ENCODE results near the gene ANKIB1. TPM values are rescaled to one million over a fixed set of nuclear protein-coding genes. Genes with fewer than 3 reads are reported as not detected.

ANKIB1 gene
- total RNA-seq, 4 donors from 2014 or later = 34.1 to 66.1 (median 58.2) TPM

- no peak for TF ChIP-seq POLR2A (IDR thresholded peaks at IDR 0.05)
- Histone ChIP-seq H3K27ac (no peak overlapping the region), H3K4me3 (no peak overlapping the region), H3K36me3 (peaks cover 3% of the 10 kb centered on the region), H3K4me1 (no peaks in the 10 kb centered on the region), H3K27me3 (no peaks in the 10 kb centered on the region), H3K9me3 (peaks cover 5% of the 10 kb centered on the region)
- no peak for DNase-seq (ENCODE audit: low spot score in 2 of 2)
Observed at GRCh38 chr7:92335574-92335973, 89.8 kb downstream of the ANKIB1 start.

- Histone ChIP-seq H3K36me3 (no peaks in the 10 kb centered on the region), H3K4me3 (no peak overlapping the region), H3K27me3 (no peaks in the 10 kb centered on the region), H3K9me3 (peaks cover 5% of the 10 kb centered on the region), H3K27ac (no peak overlapping the region), H3K4me1 (no peaks in the 10 kb centered on the region)
- WGBS = 94% methylated on average over 2 of the region's 2 CpGs
- no peak for TF ChIP-seq POLR2A (IDR thresholded peaks at IDR 0.05)
- no peak for TF ChIP-seq EP300 (IDR thresholded peaks at IDR 0.05)
- no peak for TF ChIP-seq CTCF (IDR thresholded peaks at IDR 0.05)
- no peak for TF ChIP-seq POLR2AphosphoS5 (IDR thresholded peaks at IDR 0.05)
- DNase-seq (ENCODE audit: low spot score in 2 of 2) = no peak
Observed at GRCh38 chr7:92336662-92337340, 91.0 kb downstream of the ANKIB1 start.

- Histone ChIP-seq H3K4me3 (no peak overlapping the region), H3K27ac (no peak overlapping the region), H3K36me3 (peaks cover 9% of the 10 kb centered on the region), H3K4me1 (no peaks in the 10 kb centered on the region), H3K9me3 (peaks cover 5% of the 10 kb centered on the region), H3K27me3 (no peaks in the 10 kb centered on the region)
- WGBS = 96% methylated on average over 1 of the region's 1 CpG
- TF ChIP-seq EP300 (IDR thresholded peaks at IDR 0.05) (no peak), POLR2A (IDR thresholded peaks at IDR 0.05) (no peak), CTCF (IDR thresholded peaks at IDR 0.05) (no peak), POLR2AphosphoS5 (IDR thresholded peaks at IDR 0.05) (no peak)
- DNase-seq (ENCODE audit: low spot score in 2 of 2) = no peak
Observed at GRCh38 chr7:92340016-92340415, 94.2 kb downstream of the ANKIB1 start.

DNA sequence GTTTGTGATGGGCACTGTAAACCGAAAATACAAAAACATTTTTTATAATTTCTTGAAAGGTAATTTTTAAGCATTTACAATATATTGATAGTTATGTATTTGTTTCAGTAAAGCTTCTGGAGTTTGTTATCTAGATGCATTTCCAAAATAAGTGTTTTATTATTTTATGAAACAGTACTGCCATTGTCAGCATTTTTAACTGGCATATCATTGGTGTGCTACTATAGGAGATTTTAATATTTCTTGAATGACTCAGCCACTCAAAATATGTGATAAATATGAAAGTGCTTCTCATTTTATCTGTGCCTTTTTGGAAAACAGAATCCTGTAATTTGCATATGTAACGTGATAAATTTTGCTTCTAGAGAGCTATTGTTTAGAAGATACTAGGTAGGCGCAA lies 97.9 kb downstream of the ANKIB1 start:
- no peak for TF ChIP-seq CTCF (IDR thresholded peaks at IDR 0.05)
- TF ChIP-seq POLR2AphosphoS5 (IDR thresholded peaks at IDR 0.05) = no peak
- TF ChIP-seq EP300 (IDR thresholded peaks at IDR 0.05) = no peak
- no peak for TF ChIP-seq POLR2A (IDR thresholded peaks at IDR 0.05)
- Histone ChIP-seq H3K4me3 (no peak overlapping the region), H3K27ac (no peak overlapping the region), H3K27me3 (no peaks in the 10 kb centered on the region), H3K9me3 (no peaks in the 10 kb centered on the region), H3K4me1 (no peaks in the 10 kb centered on the region), H3K36me3 (peaks cover 32% of the 10 kb centered on the region)
- 98% methylated on average over 3 of the region's 3 CpGs for WGBS
- no peak for DNase-seq (ENCODE audit: low spot score in 2 of 2)

- TF ChIP-seq CTCF (IDR thresholded peaks at IDR 0.05) = no peak
- TF ChIP-seq POLR2AphosphoS5 (IDR thresholded peaks at IDR 0.05) = no peak
- TF ChIP-seq POLR2A (IDR thresholded peaks at IDR 0.05) = no peak
- no peak for TF ChIP-seq EP300 (IDR thresholded peaks at IDR 0.05)
- Histone ChIP-seq H3K27me3 (no peaks in the 10 kb centered on the region), H3K4me1 (no peaks in the 10 kb centered on the region), H3K9me3 (no peaks in the 10 kb centered on the region), H3K4me3 (no peak overlapping the region), H3K27ac (no peak overlapping the region), H3K36me3 (peaks cover 32% of the 10 kb centered on the region)
- DNase-seq (ENCODE audit: low spot score in 2 of 2) = no peak
Observed at GRCh38 chr7:92352009-92352408, 106.2 kb downstream of the ANKIB1 start.

- H3K36me3 ChIP-seq = peaks cover 28% of the 10 kb centered on the region
- DNase-seq (ENCODE audit: low spot score in 2 of 2) = no peak
- H3K9me3 ChIP-seq = no peaks in the 10 kb centered on the region
- TF ChIP-seq CTCF (IDR thresholded peaks at IDR 0.05) (no peak), EP300 (IDR thresholded peaks at IDR 0.05) (no peak), POLR2A (IDR thresholded peaks at IDR 0.05) (no peak), POLR2AphosphoS5 (IDR thresholded peaks at IDR 0.05) (no peak)
- H3K4me3 ChIP-seq = no peak overlapping the region
- no peaks in the 10 kb centered on the region for H3K27me3 ChIP-seq
- H3K4me1 ChIP-seq = no peaks in the 10 kb centered on the region
- 100% methylated on average over 1 of the region's 1 CpG for WGBS
- no peak overlapping the region for H3K27ac ChIP-seq
Observed at GRCh38 chr7:92354214-92354613, 108.4 kb downstream of the ANKIB1 start.

Measured in suprapubic skin (tissue), 4 donors.